ENCODE data around the gene RHOU. TPM values are rescaled to one million over a fixed set of nuclear protein-coding genes. Genes with fewer than 3 reads are reported as not detected.
A peak's percentile ranks its signal among the peaks of the same experiment; 100 is the strongest.

RHOU gene
- total RNA-seq, 1 donor from 2014 or later: 20.1 TPM

DNA sequence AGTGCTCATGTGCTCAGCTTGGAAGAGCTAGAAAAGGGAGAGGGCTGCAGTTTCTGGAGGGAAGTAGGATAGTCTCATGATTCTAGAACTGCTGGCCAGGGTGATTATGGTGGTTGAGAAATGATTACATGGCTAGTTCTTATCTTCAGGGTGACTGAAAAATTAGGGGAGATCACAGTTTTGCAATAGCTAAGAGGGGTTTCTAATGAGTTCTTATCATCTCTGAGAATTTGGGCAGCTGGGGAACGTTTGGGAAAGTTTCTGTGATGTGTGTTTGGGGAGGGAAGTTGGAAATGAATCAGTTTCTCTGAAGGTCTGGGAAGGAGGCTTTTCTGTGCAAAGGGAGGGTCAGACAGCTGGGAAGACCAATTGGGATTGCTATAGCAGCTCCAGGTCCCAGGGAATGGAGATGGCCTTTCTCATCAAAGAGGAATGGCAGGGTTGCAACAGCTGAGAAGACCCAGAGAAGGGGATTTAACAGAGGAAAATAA lies 7.6 kb upstream of the RHOU start:
- no peaks in the 10 kb centered on the region for H3K36me3 Mint-ChIP-seq (ENCODE audit: low read depth)
- H3K27me3 Mint-ChIP-seq (ENCODE audit: low read depth): peaks cover 11% of the 10 kb centered on the region
- no peak for TF ChIP-seq CTCF (conservative IDR thresholded peaks at IDR 0.05)

DNA sequence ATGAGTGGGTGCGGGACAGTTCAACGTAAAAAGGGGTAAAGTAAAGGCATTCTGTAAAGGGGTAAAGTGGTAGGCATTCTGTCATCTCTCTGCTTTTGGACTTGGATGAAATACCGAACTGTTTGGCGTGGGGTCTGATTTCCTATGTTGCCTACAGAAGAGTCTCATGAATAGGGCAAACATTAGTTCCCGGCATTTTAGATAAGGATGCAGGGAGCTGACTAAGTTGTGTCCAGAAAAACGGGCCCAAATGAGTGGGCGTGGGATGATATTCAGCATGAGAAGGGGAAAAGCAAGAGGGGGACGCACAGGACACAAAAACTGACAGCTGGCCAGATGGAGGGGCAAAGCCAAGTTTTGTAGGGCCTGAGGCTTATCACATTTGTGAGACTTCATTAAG lies 2.9 kb upstream of the RHOU start:
- H3K4me3 Mint-ChIP-seq: peak overlapping the region; percentile 64
- DNase-seq (ENCODE audit: low read depth, low spot score): no peak
- H3K4me1 Mint-ChIP-seq: peaks cover 15% of the 10 kb centered on the region
- peaks cover 32% of the 10 kb centered on the region for H3K27me3 Mint-ChIP-seq (ENCODE audit: low read depth)
- no peaks in the 10 kb centered on the region for H3K9me3 Mint-ChIP-seq
- no peak for TF ChIP-seq CTCF (conservative IDR thresholded peaks at IDR 0.05)
- H3K36me3 Mint-ChIP-seq (ENCODE audit: low read depth): no peaks in the 10 kb centered on the region
- no peak overlapping the region for H3K27ac Mint-ChIP-seq (ENCODE audit: unreplicated experiment)

More for the DNA sequence above, 7.6 kb upstream of the RHOU start:
- peaks cover 10% of the 10 kb centered on the region for H3K4me1 Mint-ChIP-seq
- H3K4me3 Mint-ChIP-seq: no peak overlapping the region
- H3K27ac Mint-ChIP-seq (ENCODE audit: unreplicated experiment): no peak overlapping the region
- no peaks in the 10 kb centered on the region for H3K9me3 Mint-ChIP-seq
- DNase-seq (ENCODE audit: low read depth, low spot score): no peak

DNA sequence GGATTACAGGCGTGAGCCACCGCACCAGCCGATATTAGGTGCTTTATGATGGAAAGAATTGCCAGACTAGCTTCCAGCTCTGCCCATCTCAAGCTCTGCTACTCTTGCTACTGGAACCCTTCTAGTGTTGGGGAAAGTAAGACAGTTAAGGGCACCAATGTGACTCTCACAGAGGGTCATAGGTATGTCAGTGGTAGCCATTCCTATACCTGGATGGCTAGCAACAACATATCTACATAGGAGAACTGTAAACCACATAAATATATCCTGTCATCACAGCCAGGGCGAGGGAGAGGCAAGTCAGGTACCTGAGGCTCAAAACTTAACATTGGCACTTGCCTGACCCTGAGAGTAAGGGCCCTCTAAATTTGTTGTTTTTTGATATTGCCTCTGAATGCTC lies 1.7 kb upstream of the RHOU start:
- Mint-ChIP-seq H3K27me3 (ENCODE audit: low read depth) (peaks cover 33% of the 10 kb centered on the region), H3K9me3 (no peaks in the 10 kb centered on the region), H3K36me3 (ENCODE audit: low read depth) (peaks cover 2% of the 10 kb centered on the region), H3K27ac (ENCODE audit: unreplicated experiment) (no peak overlapping the region), H3K4me3 (peak overlapping the region; percentile 81), H3K4me1 (peaks cover 26% of the 10 kb centered on the region)
- no peak for DNase-seq (ENCODE audit: low read depth, low spot score)
- no peak for TF ChIP-seq CTCF (conservative IDR thresholded peaks at IDR 0.05)

GRCh38 chr1:228735871-228736586 lies 750 bp downstream of the RHOU start:
- peaks cover 10% of the 10 kb centered on the region for H3K36me3 Mint-ChIP-seq (ENCODE audit: low read depth)
- DNase-seq (ENCODE audit: low read depth, low spot score): peak; percentile 29
- H3K27ac Mint-ChIP-seq (ENCODE audit: unreplicated experiment): peak overlapping the region; percentile 55
- peak overlapping the region; percentile 92 for H3K4me3 Mint-ChIP-seq
- H3K27me3 Mint-ChIP-seq (ENCODE audit: low read depth): peaks cover 33% of the 10 kb centered on the region
- H3K4me1 Mint-ChIP-seq: peaks cover 37% of the 10 kb centered on the region
- no peaks in the 10 kb centered on the region for H3K9me3 Mint-ChIP-seq
- no peak for TF ChIP-seq CTCF (conservative IDR thresholded peaks at IDR 0.05)

DNA sequence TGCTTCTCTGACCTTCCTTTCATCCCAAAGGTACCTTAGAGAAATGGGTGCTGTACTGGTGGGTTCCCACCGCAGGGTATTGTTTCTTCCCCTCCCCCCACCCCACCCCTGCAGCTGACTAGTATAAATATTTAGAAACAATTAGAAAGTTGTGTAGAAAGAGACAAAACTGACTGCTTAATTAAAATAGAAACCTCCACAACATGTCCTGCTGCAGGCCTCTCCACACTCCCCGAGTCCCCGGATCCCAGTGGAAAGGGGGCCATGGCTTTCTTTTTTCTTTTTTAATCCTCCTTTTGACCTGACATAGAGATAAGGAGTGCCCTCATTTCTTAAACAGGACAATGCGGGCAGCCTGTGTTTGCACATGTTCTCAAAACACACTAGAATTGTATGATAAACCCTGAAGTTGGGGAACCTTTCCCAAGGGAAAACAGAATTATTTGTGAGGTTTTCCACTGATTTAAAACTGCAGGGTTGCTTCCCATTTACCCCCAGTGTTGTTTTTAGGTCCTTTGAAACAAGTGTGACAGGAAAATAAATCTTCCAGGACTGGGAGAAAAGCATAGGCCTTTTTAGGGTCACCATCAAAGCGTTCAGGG lies 1.7 kb downstream of the RHOU start:
- Mint-ChIP-seq H3K27me3 (ENCODE audit: low read depth) (peaks cover 33% of the 10 kb centered on the region), H3K9me3 (no peaks in the 10 kb centered on the region), H3K27ac (ENCODE audit: unreplicated experiment) (no peak overlapping the region), H3K36me3 (ENCODE audit: low read depth) (peaks cover 10% of the 10 kb centered on the region), H3K4me3 (peak overlapping the region; percentile 92), H3K4me1 (peaks cover 37% of the 10 kb centered on the region)
- TF ChIP-seq CTCF (conservative IDR thresholded peaks at IDR 0.05): no peak
- no peak for DNase-seq (ENCODE audit: low read depth, low spot score)

All from neural crest cell (in vitro differentiated cells).